Pancreas (tissue), 10 donors: ENCODE data around the gene BRME1. TPM values are rescaled to one million over a fixed set of nuclear protein-coding genes. Genes with fewer than 3 reads are reported as not detected.
A peak's percentile ranks its signal among the peaks of the same experiment; 100 is the strongest.

Experiments used
- ATAC-seq, 4 donors: fragments of 200-7000 bp; cut with Tn5 transposase; one replicate each; pipeline versions ENCODE4 v1.8.0 to v1.9.1; 2020; ENCODE audit warnings: mild to moderate bottlenecking in 4 of 4, moderate library complexity in 4 of 4
- DNase-seq, 6 donors: peaks; one replicate each; pipeline ENCODE4 v3.0.0-alpha.2; 2020
- FAIRE-seq: peaks from 2 replicates; lab custom pipeline; 2012; peaks lifted over from hg19 to GRCh38; lab: Jason Lieb, UNC
- H3K27ac ChIP-seq, 4 donors: fragments of 200-600 bp; sonication (generic); 1 replicate in 3 of 4; 2 replicates in 1 of 4; pipeline versions ENCODE4 v1.5.0 to v1.8.0; 2020
- H3K27me3 ChIP-seq, 4 donors: fragments of 200-600 bp; one replicate each; pipeline ENCODE4 v1.8.0; 2021
- H3K36me3 ChIP-seq, 3 donors: fragments of 200-600 bp; sonication (generic) in 1 of 3; one replicate each; pipeline versions ENCODE4 v1.5.0 to v1.8.0; 2020 to 2021
- H3K4me1 ChIP-seq, 3 donors: fragments of 200-600 bp; one replicate each; pipeline ENCODE4 v1.8.0; 2021
- H3K4me3 ChIP-seq, 4 donors: fragments of 200-600 bp; sonication (generic) in 2 of 4; one replicate each; pipeline versions ENCODE4 v1.5.0 to v1.8.0; 2020 to 2021
- H3K9me3 ChIP-seq, 4 donors: fragments of 200-600 bp; one replicate each; pipeline ENCODE4 v1.8.0; 2021
- CTCF ChIP-seq, 4 donors: fragments of 200-600 bp; sonication (generic) in 3 of 4; IDR thresholded peaks; one replicate each; pipeline versions ENCODE4 v1.5.0 to v1.8.0; 2021; ENCODE audit warnings: antibody characterized with exemption in 4 of 4
- WGBS, 2 donors: extraction: QIAGEN DNeasy Blood & Tissue Kit; methylation state at CpG; one replicate each; pipeline ENCODE4 v1.1.7; 2013; 5-methylcytosine and 5-hydroxymethylcytosine counted together
- intact Hi-C, 3 donors: fragments of 100-400 bp; cut with DNase I; formaldehyde crosslinking; loops; one replicate each; pipeline versions ENCODE4 v1.11.1 to v1.14.2; 2022
- polyA plus RNA-seq, 2 donors: library from polyadenylated mRNA; stranded (reverse); fragments of 200-250 nt; gene quantifications; one replicate each; pipeline ENCODE4 v1.2.3, GENCODE V29; 2013
- total RNA-seq, 6 donors: library from RNA; stranded (reverse); fragmentation: NEBNext Ultra II Directional in 4 of 6; extraction: Animal tissue kit (Norgen Biotek cat#: 25700) in 4 of 6; gene quantifications; one replicate each; pipeline versions ENCODE4 v1.2.1 to v1.2.4, GENCODE V29; 2021 to 2023
- donor health status: healthy with polysubstance abuse.
- donor health status: DM: no; HTN: no; CAD: no; lungs with moderate emphysema.
- donor health status: DM: no; HTN: no; CAD: no.
- donor health status: control.
- donor health status: control.
- donor health status: Bipolar disorder and iron deficiency.
- donor health status: DM: yes; HTN: yes; CAD: no.
- donor health status: DM: no; HTN: no; CAD: no.
- donor health status: DM: no; HTN: no; CAD: no.
- donor health status: DM: yes; HTN: yes; CAD: no.

BRME1 gene
- total RNA-seq (1 to 10 TPM; 2.6 to 4.5 (median 3.9) TPM), polyA plus RNA-seq (10 to 100 TPM in 1 of 2 donors, 1 to 10 TPM in 1; 8.1 to 15.3 TPM)

- FAIRE-seq = no peak
- Histone ChIP-seq H3K4me3 (peak within 1 kb of the TSS; percentile 62 to 91 (median 82)), H3K27ac (peak within 1 kb of the TSS; percentile 69 to 80 (median 74)), H3K27me3 (no peaks in the 10 kb centered on the region), H3K9me3 (no peaks in the 10 kb centered on the region), H3K36me3 (peaks cover 0 to 7% (median 0%) of the 10 kb centered on the region in 3 donors), H3K4me1 (peaks cover 5 to 20% (median 15%) of the 10 kb centered on the region in 3 donors)
- intact Hi-C loops = no loop called here
- peak; percentile 97 to 99 (median 98) for ATAC-seq
- DNase-seq = peak; percentile 94 to 99 (median 97)
- no peak for TF ChIP-seq CTCF (IDR thresholded peaks at IDR 0.05)
- whole genome bisulfite sequencing, 2 donors = 3 to 4% methylated on average over 79 to 86 of the region's 86 CpGs
These were observed at the start of gene BRME1, which contains the start of gene CC2D1A for GRCh38 chr19:13905634-13906520. TSS of gene BRME1 (minus strand) at chr19:13906117. CDS start at chr19:13904892, 1,225 bp downstream. TSS of gene CC2D1A (plus strand) at chr19:13906201. CDS start at chr19:13906442, 241 bp downstream.

GRCh38 chr19:13954185-13954584 is 48.3 kb upstream of the BRME1 start:
- no peaks in the 10 kb centered on the region for H3K27me3 ChIP-seq
- peaks cover 5 to 19% (median 8%) of the 10 kb centered on the region in 3 donors for H3K36me3 ChIP-seq
- FAIRE-seq = no peak
- H3K4me3 ChIP-seq = no peak overlapping the region
- no peak for DNase-seq
- WGBS, 2 donors = 88 to 94% methylated on average over 15 of the region's 15 CpGs
- no peaks in the 10 kb centered on the region for H3K9me3 ChIP-seq
- H3K4me1 ChIP-seq = peaks cover 6 to 9% (median 8%) of the 10 kb centered on the region in 3 donors
- intact Hi-C loops = no loop called here
- no peak overlapping the region for H3K27ac ChIP-seq
- ATAC-seq = no peak
- no peak for TF ChIP-seq CTCF (IDR thresholded peaks at IDR 0.05)

GRCh38 chr19:13952931-13953531 is 47.1 kb upstream of the BRME1 start:
- intact Hi-C loops = no loop called here
- Histone ChIP-seq H3K4me1 (peaks cover 6 to 9% (median 8%) of the 10 kb centered on the region in 3 donors), H3K27me3 (no peaks in the 10 kb centered on the region), H3K9me3 (no peaks in the 10 kb centered on the region), H3K36me3 (peaks cover 5 to 17% (median 8%) of the 10 kb centered on the region in 3 donors), H3K27ac (peak overlapping the region in 1 of 4 donors; percentile 39), H3K4me3 (peak overlapping the region; percentile 46 to 76 (median 59))
- DNase-seq (no peak), ATAC-seq (peak in 1 of 4 donors; percentile 6), FAIRE-seq (no peak)
- TF ChIP-seq CTCF (IDR thresholded peaks at IDR 0.05) = no peak
- WGBS, 2 donors = 2 to 8% methylated on average over 11 to 13 of the region's 13 CpGs

- Histone ChIP-seq H3K4me3 (peak within 1 kb of the TSS; percentile 46 to 76 (median 59)), H3K27ac (peak within 1 kb of the TSS; percentile 17 to 57 (median 34)), H3K27me3 (no peaks in the 10 kb centered on the region), H3K4me1 (peaks cover 6 to 9% (median 8%) of the 10 kb centered on the region in 3 donors), H3K9me3 (no peaks in the 10 kb centered on the region), H3K36me3 (peaks cover 5 to 12% (median 8%) of the 10 kb centered on the region in 3 donors)
- no peak for TF ChIP-seq CTCF (IDR thresholded peaks at IDR 0.05)
- intact Hi-C loops = no loop called here
- peak; percentile 82 for FAIRE-seq
- ATAC-seq = peak; percentile 97 to 99 (median 98)
- WGBS, 2 donors = 0% methylated on average over 44 to 55 of the region's 65 CpGs
- peak; percentile 96 to 100 (median 99) for DNase-seq
These were observed 46.4 kb upstream of the BRME1 start, which contains the start of gene DCAF15 for GRCh38 chr19:13952154-13952930. TSS of gene DCAF15 (plus strand) at chr19:13952509. CDS start at chr19:13952513, 4 bp downstream.
